WERI-Rb-1 (cell line): Measurements from ENCODE around the gene TMEM128.
"Not testable (repeated sequence)": the region's sequence is repeated elsewhere in the genome, so short reads cannot be mapped to it uniquely, and the experiment has no call there.

Experiments used
- DNase-seq: peaks from one replicate; pipeline ENCODE4 v3.0.0-alpha.2; 2020
- H3K27ac ChIP-seq: fragments of 250-450 bp; sonication (Bioruptor Pico); 2 replicates; pipeline ENCODE4 v1.5.1; 2020; ENCODE audit warnings: mild to moderate bottlenecking, moderate library complexity
- H3K27me3 ChIP-seq: fragments of 250-450 bp; sonication (Bioruptor Pico); 2 replicates; pipeline ENCODE4 v1.5.1; 2021; ENCODE audit warnings: mild to moderate bottlenecking, low read depth, moderate library complexity; ENCODE audit not compliant: insufficient read depth, severe bottlenecking
- H3K36me3 ChIP-seq: fragments of 250-450 bp; sonication (Bioruptor Pico); 2 replicates; pipeline ENCODE4 v1.5.1; 2020; ENCODE audit warnings: mild to moderate bottlenecking, moderate library complexity
- H3K4me3 ChIP-seq: 2 replicates; pipeline ENCODE4 v1.5.1; 2011; ENCODE audit warnings: low read depth, mild to moderate bottlenecking, control low read depth, low read length
- H3K9me3 ChIP-seq: fragments of 250-450 bp; sonication (Bioruptor Pico); 2 replicates; pipeline ENCODE4 v1.5.1; 2021; ENCODE audit warnings: mild to moderate bottlenecking, moderate library complexity; ENCODE audit not compliant: severe bottlenecking
- CTCF ChIP-seq: IDR thresholded peaks from 2 replicates; pipeline ENCODE4 v1.5.1; 2011; ENCODE audit warnings: low read depth, mild to moderate bottlenecking, control low read depth, inconsistent platforms, low read length

TMEM128 gene

GRCh38 chr4:4267981-4268380 lies 20.0 kb upstream of the TMEM128 start:
- DNase-seq: no peak
- Histone ChIP-seq H3K27me3 (no peaks in the 10 kb centered on the region), H3K36me3 (peaks cover 40% of the 10 kb centered on the region), H3K27ac (no peak overlapping the region), H3K4me3 (no peak overlapping the region), H3K9me3 (no peaks in the 10 kb centered on the region)
- TF ChIP-seq CTCF: no peak

DNA sequence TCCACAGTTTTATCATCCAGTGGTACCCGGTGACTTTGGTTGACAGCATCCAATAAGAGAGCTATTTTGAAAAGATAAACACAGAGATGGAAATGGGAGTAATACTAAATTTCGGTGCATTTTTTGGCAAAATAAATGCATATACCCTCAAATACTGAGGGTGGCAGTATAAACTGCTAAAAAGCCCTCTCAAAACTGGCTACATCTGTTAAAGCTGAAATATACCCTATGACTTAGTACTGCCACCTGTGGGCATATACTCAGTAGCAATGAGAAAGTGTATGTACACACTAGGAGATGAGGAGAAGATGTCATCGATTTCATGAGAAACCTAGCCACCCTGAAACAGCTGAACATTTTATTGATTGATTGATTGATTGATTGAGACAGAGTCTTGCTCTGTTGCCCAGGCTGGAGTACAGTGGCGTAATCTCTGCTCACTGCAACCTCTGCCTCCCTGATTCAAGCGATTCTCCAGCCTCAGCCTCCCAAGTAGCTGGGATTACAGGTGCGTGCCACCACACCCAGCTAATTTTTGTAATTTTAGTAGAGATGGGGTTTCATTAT lies 12.2 kb upstream of the TMEM128 start:
- no peak for DNase-seq
- Histone ChIP-seq H3K36me3 (no peaks in the 10 kb centered on the region), H3K4me3 (no peak overlapping the region), H3K27me3 (no peaks in the 10 kb centered on the region), H3K27ac (no peak overlapping the region), H3K9me3 (no peaks in the 10 kb centered on the region)
- TF ChIP-seq CTCF: no peak

DNA sequence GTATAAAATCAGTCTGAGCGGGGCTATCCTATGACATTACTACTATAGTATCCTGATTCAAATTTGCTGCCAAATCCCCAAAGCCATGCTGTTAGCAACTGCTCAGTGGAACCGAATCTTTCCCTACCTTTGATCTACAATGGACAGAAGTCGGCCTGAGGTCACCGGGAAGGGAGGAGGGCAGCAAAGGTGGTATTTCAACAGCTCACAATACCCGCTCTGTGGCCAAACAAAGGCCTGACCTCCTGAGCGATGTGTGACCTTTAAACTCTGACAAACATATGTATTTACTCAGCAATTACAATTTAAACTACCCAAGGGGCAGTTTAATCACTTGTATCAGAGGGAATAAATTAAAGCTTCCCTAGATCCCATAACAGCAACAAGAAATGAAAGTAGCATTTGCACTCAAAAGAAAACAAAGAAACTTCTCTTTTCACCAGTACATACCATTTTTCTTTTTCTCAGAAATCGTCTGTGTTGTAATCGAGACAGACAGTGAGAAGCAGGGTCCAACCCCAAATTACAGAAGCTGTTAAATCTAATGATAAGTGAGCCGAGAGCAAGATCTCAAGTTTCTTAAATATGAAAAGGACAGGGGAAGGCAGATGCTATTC lies 11.6 kb upstream of the TMEM128 start:
- H3K27ac ChIP-seq: no peak overlapping the region
- H3K9me3 ChIP-seq: no peaks in the 10 kb centered on the region
- no peaks in the 10 kb centered on the region for H3K27me3 ChIP-seq
- no peak overlapping the region for H3K4me3 ChIP-seq
- no peak for DNase-seq
- TF ChIP-seq CTCF: no peak
- no peaks in the 10 kb centered on the region for H3K36me3 ChIP-seq

DNA sequence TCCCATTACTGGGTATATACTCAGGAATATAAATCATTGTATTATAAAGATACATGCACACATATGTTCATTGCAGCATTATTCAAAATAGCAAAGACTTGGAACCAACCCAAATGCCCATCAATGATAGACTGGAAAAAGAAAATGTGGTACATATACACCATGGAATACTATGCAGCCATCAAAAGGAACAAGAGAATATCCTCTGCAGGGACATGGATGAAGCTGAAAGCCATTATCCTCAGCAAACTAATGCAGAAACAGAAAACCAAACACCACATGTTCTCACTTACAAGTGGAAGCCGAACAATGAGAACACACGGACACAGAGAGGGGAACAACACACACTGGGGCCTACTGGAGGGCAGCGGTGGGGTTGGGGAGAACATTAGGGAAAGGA lies 9.7 kb upstream of the TMEM128 start:
- not testable (repeated sequence) for H3K27me3 ChIP-seq, DNase-seq, H3K36me3 ChIP-seq, H3K27ac ChIP-seq, H3K9me3 ChIP-seq, H3K4me3 ChIP-seq

DNA sequence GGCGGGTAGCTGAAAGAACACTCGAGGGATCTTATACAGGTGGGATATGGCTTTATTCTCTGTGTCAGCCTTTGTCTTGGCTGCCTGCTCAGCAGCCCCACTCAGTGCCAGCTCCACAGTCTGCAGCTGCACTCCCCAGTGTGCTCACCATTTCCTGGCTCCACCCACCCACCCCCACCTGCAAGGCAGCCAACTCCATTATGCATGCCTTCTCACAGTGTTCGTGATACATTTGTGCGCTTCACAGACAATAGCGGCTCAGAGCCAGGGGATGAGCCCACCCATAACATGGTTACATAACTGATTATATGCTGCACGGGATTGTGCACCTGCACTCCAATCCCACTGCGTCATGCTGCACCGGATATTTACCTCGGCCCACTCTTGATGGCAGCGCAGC lies 8.8 kb upstream of the TMEM128 start:
- Histone ChIP-seq H3K27ac (no peak overlapping the region), H3K9me3 (no peaks in the 10 kb centered on the region), H3K27me3 (no peaks in the 10 kb centered on the region), H3K36me3 (no peaks in the 10 kb centered on the region), H3K4me3 (no peak overlapping the region)
- DNase-seq: no peak
- TF ChIP-seq CTCF: no peak

DNA sequence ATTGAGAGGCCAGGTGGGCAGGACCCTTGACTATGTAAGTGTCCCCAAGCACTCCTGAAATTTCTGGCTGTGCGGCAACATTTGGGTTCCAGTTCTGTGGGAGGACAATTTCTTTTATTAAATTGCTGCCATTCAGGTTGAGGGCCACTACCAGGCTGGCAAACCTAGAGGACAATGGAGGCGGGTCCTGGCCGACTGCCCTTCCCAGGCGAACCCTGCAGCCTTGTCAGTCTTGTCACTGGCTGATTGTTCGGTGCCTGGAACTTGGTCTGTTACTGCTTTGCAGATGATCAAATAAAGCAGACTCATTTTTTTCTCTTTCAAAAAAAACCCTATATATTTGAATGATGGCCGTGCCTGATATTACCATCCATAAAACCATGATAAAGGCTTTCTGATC lies 6.6 kb upstream of the TMEM128 start:
- Histone ChIP-seq H3K27ac (no peak overlapping the region), H3K4me3 (no peak overlapping the region), H3K27me3 (no peaks in the 10 kb centered on the region), H3K36me3 (no peaks in the 10 kb centered on the region), H3K9me3 (no peaks in the 10 kb centered on the region)
- DNase-seq: no peak
- no peak for TF ChIP-seq CTCF
